Measurements from ENCODE around the gene KDM4D.
"Not testable (repeated sequence)": the region's sequence is repeated elsewhere in the genome, so short reads cannot be mapped to it uniquely, and the experiment has no call there.

KDM4D gene

DNA sequence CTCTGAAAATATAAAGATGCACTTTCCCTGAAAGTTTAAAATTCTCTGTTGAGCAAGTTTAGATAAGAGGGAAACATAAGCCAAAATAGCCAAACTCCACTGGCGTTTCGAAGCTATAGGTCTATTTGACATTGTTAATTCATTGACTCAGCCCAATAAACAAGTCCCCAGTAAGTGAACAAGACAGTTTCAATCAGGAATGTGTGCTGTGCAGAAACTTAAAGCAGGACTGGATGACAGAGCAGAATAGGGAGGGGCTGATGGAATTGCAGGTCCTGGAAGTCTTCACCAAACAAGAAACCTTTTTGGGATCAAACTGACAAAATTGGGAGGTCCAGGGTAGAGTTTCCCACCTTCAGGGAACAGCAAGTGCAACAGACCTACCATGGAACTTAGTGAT, 42.6 kb downstream of the KDM4D start:
- H3K27me3 ChIP-seq (ENCODE audit: insufficient read depth, poor library complexity, severe bottlenecking), result peaks cover 3% of the 10 kb centered on the region
- no peak overlapping the region for H3K27ac ChIP-seq (replicated peaks)
- no peak overlapping the region for H3K4me3 ChIP-seq (replicated peaks; ENCODE audit: insufficient read depth, low read length)
- TF ChIP-seq SPI1 (IDR thresholded peaks at IDR 0.05; ENCODE audit: borderline replicate concordance, low read depth) (no peak), CTCF (IDR thresholded peaks at IDR 0.05; ENCODE audit: insufficient read depth, low read length) (no peak), POLR2AphosphoS5 (IDR thresholded peaks at IDR 0.05; ENCODE audit: low read depth) (no peak), GABPA (IDR thresholded peaks at IDR 0.05; ENCODE audit: low read depth) (no peak)
- TF ChIP-seq, protein P1, sequence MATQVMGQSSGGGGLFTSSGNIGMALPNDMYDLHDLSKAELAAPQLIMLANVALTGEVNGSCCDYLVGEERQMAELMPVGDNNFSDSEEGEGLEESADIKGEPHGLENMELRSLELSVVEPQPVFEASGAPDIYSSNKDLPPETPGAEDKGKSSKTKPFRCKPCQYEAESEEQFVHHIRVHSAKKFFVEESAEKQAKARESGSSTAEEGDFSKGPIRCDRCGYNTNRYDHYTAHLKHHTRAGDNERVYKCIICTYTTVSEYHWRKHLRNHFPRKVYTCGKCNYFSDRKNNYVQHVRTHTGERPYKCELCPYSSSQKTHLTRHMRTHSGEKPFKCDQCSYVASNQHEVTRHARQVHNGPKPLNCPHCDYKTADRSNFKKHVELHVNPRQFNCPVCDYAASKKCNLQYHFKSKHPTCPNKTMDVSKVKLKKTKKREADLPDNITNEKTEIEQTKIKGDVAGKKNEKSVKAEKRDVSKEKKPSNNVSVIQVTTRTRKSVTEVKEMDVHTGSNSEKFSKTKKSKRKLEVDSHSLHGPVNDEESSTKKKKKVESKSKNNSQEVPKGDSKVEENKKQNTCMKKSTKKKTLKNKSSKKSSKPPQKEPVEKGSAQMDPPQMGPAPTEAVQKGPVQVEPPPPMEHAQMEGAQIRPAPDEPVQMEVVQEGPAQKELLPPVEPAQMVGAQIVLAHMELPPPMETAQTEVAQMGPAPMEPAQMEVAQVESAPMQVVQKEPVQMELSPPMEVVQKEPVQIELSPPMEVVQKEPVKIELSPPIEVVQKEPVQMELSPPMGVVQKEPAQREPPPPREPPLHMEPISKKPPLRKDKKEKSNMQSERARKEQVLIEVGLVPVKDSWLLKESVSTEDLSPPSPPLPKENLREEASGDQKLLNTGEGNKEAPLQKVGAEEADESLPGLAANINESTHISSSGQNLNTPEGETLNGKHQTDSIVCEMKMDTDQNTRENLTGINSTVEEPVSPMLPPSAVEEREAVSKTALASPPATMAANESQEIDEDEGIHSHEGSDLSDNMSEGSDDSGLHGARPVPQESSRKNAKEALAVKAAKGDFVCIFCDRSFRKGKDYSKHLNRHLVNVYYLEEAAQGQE (IDR thresholded peaks at IDR 0.05; ENCODE audit: insufficient replicate concordance, low read depth), result no peak
- no peak for DNase-seq (ENCODE audit: low read depth in 1 of 2, low spot score in 1 of 2)

DNA sequence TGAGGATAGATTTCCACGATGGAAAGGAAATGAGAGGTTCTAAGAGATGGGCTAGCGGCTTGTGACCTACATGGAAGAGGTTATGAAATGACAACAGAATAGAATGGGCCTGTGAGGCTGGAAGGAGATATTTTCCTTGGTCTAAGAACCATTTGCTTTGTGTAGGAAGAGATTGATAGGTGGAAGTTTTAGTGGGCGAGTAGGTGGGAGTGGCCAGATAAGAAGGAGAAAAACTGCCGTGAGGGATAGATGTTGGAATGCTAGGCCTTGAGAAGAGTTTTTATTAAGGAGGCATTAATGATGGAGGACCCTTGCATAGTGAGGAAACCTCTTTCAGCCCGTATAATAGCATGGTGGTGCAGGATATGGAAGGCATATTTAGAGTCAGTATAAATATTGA, 48.0 kb downstream of the KDM4D start:
- H3K27ac ChIP-seq (replicated peaks); H3K4me3 ChIP-seq (replicated peaks; ENCODE audit: insufficient read depth, low read length); DNase-seq (ENCODE audit: low read depth in 1 of 2, low spot score in 1 of 2); H3K27me3 ChIP-seq (ENCODE audit: insufficient read depth, poor library complexity, severe bottlenecking): not testable (repeated sequence)

DNA sequence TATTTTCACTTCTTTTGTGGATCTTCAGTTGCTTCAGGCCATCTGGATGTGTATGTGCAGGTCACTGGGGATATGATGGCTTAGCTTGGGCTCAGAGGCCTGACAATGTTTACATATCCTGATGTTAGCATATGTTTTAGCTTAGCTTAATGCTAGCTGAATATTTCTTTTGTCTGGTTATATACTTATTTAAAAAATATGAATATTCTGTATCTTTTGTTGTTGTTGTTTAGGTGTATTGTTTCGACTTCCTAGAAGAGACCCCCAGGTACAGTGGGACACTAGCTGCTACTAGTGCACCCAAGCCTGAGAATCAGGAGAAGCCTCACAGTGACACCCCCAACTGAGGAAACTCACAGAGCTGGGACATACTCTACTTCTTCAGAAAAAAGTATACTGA, 51.4 kb downstream of the KDM4D start, which contains the start of gene KDM4E:
KDM4E (plus strand) TSS at position 301 of the 400 bp plus-strand sequence. CDS start 300 bp downstream, outside the sequence.
- Histone ChIP-seq H3K27me3 (ENCODE audit: insufficient read depth, poor library complexity, severe bottlenecking) (no peaks in the 10 kb centered on the region), H3K27ac (replicated peaks) (no peak within 1 kb of the TSS), H3K4me3 (replicated peaks; ENCODE audit: insufficient read depth, low read length) (no peak within 1 kb of the TSS)
- no peak for DNase-seq (ENCODE audit: low read depth in 1 of 2, low spot score in 1 of 2)
- TF ChIP-seq, protein P1 (IDR thresholded peaks at IDR 0.05; ENCODE audit: insufficient replicate concordance, low read depth), result no peak
- TF ChIP-seq GABPA (IDR thresholded peaks at IDR 0.05; ENCODE audit: low read depth) (no peak), SPI1 (IDR thresholded peaks at IDR 0.05; ENCODE audit: borderline replicate concordance, low read depth) (no peak), CTCF (IDR thresholded peaks at IDR 0.05; ENCODE audit: insufficient read depth, low read length) (no peak), POLR2AphosphoS5 (IDR thresholded peaks at IDR 0.05; ENCODE audit: low read depth) (no peak)

GRCh38 chr11:95025594-95025993, 52.1 kb downstream of the KDM4D start:
- not testable (repeated sequence) for H3K27me3 ChIP-seq (ENCODE audit: insufficient read depth, poor library complexity, severe bottlenecking); H3K4me3 ChIP-seq (replicated peaks; ENCODE audit: insufficient read depth, low read length); H3K27ac ChIP-seq (replicated peaks); DNase-seq (ENCODE audit: low read depth in 1 of 2, low spot score in 1 of 2)

DNA sequence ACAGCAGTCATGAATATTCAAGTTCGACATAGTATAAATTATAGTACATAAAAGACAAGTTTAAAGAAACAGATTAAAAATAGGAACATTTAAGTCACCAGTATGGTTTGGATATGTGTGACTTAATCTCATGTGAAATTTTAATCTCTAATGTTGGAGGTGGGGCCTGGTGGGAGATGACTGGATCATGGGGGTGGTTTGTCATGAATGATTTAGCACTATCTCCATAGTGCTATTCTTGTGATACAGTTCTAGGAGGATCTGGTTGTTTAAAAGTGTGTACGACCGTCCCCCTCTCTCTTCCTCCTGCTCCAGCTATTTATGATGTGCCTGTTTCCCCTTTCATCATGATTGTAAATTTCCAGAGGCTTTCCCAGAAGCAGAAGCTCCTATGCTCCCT, 54.8 kb downstream of the KDM4D start:
- H3K4me3 ChIP-seq (replicated peaks; ENCODE audit: insufficient read depth, low read length), result no peak overlapping the region
- TF ChIP-seq, protein P1 (IDR thresholded peaks at IDR 0.05; ENCODE audit: insufficient replicate concordance, low read depth), result no peak
- TF ChIP-seq POLR2AphosphoS5 (IDR thresholded peaks at IDR 0.05; ENCODE audit: low read depth) (no peak), CTCF (IDR thresholded peaks at IDR 0.05; ENCODE audit: insufficient read depth, low read length) (no peak), GABPA (IDR thresholded peaks at IDR 0.05; ENCODE audit: low read depth) (no peak), SPI1 (IDR thresholded peaks at IDR 0.05; ENCODE audit: borderline replicate concordance, low read depth) (no peak)
- H3K27me3 ChIP-seq (ENCODE audit: insufficient read depth, poor library complexity, severe bottlenecking), result no peaks in the 10 kb centered on the region

More for the DNA sequence above, 54.8 kb downstream of the KDM4D start:
- DNase-seq (ENCODE audit: low read depth in 1 of 2, low spot score in 1 of 2), result no peak
- H3K27ac ChIP-seq (replicated peaks), result no peak overlapping the region

All from HL-60 (cell line).